GM18508 (cell line): Measurements from ENCODE around the gene ANAPC10.
"Not testable (repeated sequence)": the region's sequence is repeated elsewhere in the genome, so short reads cannot be mapped to it uniquely, and the experiment has no call there.

Experiments
- ATAC-seq: cut with Tn5 transposase; IDR thresholded peaks from one replicate; pipeline ENCODE4 v1.9.1; 2021; ENCODE audit warnings: moderate number of reproducible peaks; ENCODE audit not compliant: insufficient read depth, unreplicated experiment

ANAPC10 gene, protein sequence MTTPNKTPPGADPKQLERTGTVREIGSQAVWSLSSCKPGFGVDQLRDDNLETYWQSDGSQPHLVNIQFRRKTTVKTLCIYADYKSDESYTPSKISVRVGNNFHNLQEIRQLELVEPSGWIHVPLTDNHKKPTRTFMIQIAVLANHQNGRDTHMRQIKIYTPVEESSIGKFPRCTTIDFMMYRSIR

GRCh38 chr4:145097821-145098674, at the start of gene ANAPC10, which contains the start of gene ABCE1:
Gene ANAPC10 (minus strand): TSS chr4:145098196. CDS start chr4:145096099, 2,097 bp downstream.
Gene ABCE1 (plus strand): TSS chr4:145098311. CDS start chr4:145104413, 6,102 bp downstream.
- ATAC-seq: peak; percentile 69

GRCh38 chr4:145136219-145136618, 38.2 kb upstream of the ANAPC10 start:
- not testable (repeated sequence) for ATAC-seq

DNA sequence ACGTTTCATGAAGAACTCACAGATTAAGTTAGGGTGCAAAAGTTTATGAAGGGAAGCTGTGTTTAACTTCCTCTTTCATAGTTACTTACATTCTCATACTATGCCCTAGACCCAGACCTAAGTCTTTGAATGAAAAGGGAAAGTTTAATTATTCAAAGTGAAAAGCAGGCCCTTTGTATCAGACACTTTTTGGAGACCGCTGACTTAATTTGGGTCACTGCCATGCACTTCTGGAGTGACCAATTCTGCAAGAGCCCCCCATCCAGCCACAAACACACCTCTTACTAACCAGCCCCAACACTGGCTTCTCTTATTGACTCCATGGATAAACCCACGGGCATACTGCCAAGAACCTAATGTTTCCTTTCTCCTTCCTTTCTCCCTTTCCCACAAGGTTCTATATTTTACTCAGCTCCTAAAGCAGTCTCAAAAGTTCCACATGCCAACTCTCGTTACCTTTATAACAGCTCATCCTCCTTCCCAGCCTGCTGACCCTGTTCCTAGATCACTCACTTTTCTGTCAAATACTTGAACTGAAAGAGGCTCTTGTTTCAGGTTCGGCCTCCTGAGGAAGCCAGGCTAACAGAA, 34.6 kb upstream of the ANAPC10 start:
- peak; percentile 75 for ATAC-seq

- no peak for ATAC-seq
Observed at GRCh38 chr4:145131848-145132247, 33.9 kb upstream of the ANAPC10 start.

DNA sequence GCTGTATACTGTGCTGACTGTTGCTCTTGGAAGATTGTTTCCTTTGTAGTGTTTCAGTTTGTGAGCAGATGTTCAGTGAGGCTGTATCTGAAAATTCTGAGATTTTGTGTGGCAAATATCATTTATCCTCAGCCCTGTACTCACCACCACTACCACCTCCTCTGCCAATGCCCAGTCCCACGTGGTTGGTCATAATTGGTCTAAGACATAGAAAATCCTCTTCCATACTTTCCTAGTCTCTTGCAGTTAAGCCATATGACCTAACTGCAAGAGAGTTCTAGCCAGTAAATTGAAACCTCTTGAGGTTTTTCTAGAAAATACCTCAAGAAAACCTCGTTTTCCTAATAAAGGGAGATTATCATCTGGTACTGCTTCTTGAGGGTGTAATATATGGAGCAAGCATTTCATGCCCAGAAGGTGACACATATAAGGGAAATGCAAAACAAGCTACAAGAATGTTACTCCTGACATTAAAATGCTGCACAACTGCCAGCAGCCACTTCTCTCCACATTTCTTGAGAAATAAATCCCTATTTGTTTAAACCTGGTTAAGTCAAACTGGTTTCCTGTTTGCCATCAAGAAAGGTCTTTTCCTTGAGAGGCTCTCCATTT, 32.9 kb upstream of the ANAPC10 start:
- no peak for ATAC-seq

DNA sequence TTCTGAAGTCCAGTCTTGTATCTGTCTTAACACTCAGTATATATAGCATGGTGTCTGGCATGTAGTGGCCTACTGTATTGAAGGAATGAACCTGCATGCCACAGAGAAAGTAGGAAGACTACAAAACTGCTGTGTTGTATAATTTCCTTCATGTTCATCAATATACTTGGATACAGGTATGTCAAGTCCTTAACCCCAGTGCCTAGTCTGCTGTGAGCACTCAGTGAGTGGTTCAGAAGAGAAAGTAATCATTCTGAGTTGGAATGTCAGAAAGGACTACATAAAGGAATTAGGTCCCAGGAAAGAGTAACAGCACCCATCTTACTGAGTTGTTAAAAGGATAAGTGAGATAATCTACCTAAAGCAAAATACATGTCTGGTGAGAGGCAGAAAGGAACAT, 32.1 kb upstream of the ANAPC10 start:
- no peak for ATAC-seq

DNA sequence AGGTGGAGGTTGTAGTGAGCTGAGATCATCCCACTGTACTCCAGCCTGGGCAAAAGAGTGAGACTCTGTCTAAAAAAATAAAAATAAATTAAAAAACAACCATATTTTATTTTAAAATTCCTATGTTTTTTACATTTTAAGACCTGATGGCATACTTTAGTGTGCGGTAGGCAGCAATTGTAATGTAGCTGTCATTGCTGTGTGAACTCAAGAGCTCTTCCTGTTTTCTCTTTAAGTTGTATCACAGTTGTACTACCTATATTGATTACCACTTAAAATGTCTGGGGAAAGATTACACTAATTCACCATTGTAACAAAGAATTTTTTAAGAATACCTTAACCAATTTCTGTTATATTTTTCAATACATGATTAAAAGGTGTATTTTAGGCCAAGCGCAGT, 27.4 kb upstream of the ANAPC10 start:
- no peak for ATAC-seq

- ATAC-seq: no peak
Observed at GRCh38 chr4:145108128-145108527, 10.1 kb upstream of the ANAPC10 start.

DNA sequence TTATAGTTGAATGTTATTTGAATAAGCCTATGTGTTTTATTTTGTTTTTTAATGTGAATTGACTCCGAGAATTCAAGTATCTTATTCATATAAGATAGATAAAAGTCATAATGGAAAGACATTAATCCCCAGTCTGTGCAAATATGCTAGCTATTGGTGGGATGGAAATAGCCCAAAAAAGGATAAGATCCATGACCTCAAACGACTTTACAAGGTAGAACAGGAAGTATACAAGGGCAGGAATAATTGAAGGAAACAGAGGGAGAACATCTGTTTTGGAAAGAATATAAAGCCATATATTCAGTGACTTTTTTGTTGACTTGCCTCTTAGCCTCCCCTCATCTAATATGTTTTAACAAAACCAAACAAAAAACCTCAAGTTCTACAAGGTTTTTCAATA, 9.1 kb upstream of the ANAPC10 start:
- ATAC-seq: no peak

- no peak for ATAC-seq
Observed at GRCh38 chr4:145103496-145103895, 5.5 kb upstream of the ANAPC10 start.

- no peak for ATAC-seq
Observed at GRCh38 chr4:145102619-145103018, 4.6 kb upstream of the ANAPC10 start.

- no peak for ATAC-seq
Observed at GRCh38 chr4:145101091-145101490, 3.1 kb upstream of the ANAPC10 start.

GRCh38 chr4:145099653-145100052, 1.7 kb upstream of the ANAPC10 start:
- no peak for ATAC-seq

GRCh38 chr4:145098675-145099037, 660 bp upstream of the ANAPC10 start:
- ATAC-seq: peak; percentile 17

DNA sequence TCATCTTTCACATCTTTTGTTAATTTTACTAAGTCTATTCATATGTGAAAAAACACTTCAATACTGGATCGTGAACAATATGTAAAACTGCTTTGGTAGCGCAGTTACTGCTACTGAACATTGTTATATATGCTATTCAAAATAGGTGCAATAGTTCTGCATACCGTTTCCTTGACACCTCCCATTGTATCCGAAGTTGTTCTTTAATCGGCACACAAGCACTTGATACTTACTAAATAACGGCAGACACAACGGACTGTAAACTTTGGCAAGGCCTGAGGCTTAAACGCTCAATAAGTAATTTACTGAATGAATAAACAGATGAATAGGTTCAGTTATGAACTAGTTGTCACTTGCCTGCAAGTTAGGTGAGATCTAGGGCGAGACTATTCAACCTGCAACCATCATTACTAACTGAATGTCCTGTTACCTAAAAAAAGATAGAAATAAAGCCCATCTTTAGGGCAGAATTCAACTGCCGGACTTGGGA, 620 bp downstream of the ANAPC10 start:
- ATAC-seq: peak; percentile 1

- ATAC-seq: no peak
Observed at GRCh38 chr4:145093638-145094037, 4.4 kb downstream of the ANAPC10 start.

- no peak for ATAC-seq
Observed at GRCh38 chr4:145090380-145090779, 7.6 kb downstream of the ANAPC10 start.

DNA sequence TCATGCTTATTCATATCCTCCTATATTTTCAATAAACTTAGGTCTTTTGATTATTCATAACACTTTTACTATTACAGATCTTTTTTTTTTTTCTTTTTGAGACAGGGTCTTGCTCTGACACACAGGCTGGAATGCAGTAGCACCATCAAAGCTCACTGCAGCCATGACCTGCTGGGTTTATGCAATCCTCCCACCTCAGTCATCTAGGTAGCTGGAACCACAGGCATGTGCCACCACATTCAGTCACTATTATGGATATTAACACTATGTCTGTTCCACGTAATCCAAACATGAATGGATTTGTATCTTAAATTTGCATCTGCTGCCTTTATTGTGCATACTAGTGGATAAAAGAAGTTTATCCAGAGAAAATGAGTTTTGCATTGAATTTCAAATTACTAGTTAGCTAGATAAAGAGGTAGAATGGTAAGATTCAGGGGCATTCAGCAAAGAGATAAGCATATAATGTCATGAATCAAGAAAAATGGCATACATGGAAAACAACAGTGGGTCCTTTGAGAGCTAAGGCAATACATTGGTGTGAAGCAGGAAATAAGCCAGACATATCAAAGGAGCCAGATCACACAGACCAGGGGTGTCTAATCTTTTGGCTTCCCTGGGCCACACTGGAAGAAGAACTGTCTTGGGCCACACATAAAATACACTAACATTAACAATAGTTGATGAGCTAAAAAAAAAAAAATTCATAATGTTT, 13.9 kb downstream of the ANAPC10 start:
- ATAC-seq: no peak

DNA sequence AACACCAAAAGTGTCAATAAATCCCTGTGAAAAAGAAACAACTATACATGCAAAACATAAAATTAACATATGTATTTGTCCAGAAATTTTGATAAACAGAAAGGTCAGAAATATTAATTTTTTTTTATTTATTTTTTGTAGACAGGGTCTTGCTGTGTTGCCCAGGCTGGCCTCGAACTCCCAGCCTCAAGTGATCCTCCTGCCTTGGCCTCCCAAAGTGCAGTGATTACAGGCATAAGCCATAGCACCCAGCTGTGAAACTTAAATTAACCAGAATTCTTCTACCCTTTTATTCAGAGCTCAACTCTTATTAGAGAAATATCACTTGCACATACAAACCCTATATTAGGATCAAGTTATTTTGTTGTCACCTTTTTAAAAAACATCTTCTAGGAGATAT, 16.2 kb downstream of the ANAPC10 start:
- ATAC-seq: no peak

DNA sequence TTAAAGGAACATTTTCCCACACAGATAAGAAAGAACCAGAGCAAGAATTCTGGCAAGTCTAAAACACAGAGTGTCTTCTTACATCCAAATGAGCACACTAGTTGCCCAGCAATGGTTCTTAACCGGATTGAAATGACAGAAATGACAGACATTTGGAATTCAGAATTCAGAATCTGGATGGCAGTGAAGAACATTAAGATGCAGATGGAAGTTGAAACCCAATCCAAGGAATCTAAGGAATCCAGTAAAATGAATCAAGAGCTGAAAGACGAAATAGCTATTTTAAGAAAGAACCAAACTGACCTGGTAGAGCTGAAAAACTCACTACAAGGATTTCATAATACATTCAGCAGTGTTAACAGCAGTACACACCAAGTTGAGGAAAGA, 21.5 kb downstream of the ANAPC10 start:
- ATAC-seq: no peak
